Liver (tissue), 9 donors: ENCODE data around the gene NLK. TPM values are rescaled to one million over a fixed set of nuclear protein-coding genes. Genes with fewer than 3 reads are reported as not detected.

Experiments
- DNase-seq: peaks from one replicate; pipeline ENCODE4 v3.0.0-alpha.2; 2017; ENCODE audit warnings: low spot score
- H3K27ac ChIP-seq, 2 donors: one replicate each; pipeline ENCODE4 v1.7.0; 2013; ENCODE audit warnings: inconsistent platforms in 2 of 2, low read length in 2 of 2, control low read depth in 1 of 2, low read depth in 1 of 2, mild to moderate bottlenecking in 1 of 2
- H3K27me3 ChIP-seq, 4 donors: one replicate each; pipeline versions ENCODE4 v1.6.1 to v1.7.0; 2013; ENCODE audit warnings: low read length in 3 of 4, inconsistent platforms in 1 of 4, mild to moderate bottlenecking in 1 of 4, moderate library complexity in 1 of 4; ENCODE audit not compliant: control insufficient read depth in 4 of 4, insufficient read depth in 4 of 4
- H3K36me3 ChIP-seq, 4 donors: one replicate each; pipeline versions ENCODE4 v1.6.1 to v1.7.0; 2013; ENCODE audit warnings: low read length in 3 of 4, mild to moderate bottlenecking in 3 of 4, low read depth in 1 of 4, moderate library complexity in 1 of 4; ENCODE audit not compliant: control insufficient read depth in 4 of 4, insufficient read depth in 3 of 4
- H3K4me1 ChIP-seq, 4 donors: one replicate each; pipeline versions ENCODE4 v1.6.1 to v1.7.0; 2013; ENCODE audit warnings: low read length in 3 of 4, mild to moderate bottlenecking in 3 of 4, moderate library complexity in 1 of 4; ENCODE audit not compliant: control insufficient read depth in 4 of 4, insufficient read depth in 4 of 4
- H3K4me3 ChIP-seq, 3 donors: one replicate each; pipeline versions ENCODE4 v1.6.1 to v1.7.0; 2013; ENCODE audit warnings: low read length in 3 of 3, control low read depth in 1 of 3, low read depth in 1 of 3, mild to moderate bottlenecking in 1 of 3
- H3K9ac ChIP-seq, 2 donors: one replicate each; pipeline ENCODE4 v1.7.0; 2013; ENCODE audit warnings: low read length in 2 of 2, mild to moderate bottlenecking in 2 of 2, moderate library complexity in 2 of 2, control low read depth in 1 of 2, low read depth in 1 of 2
- H3K9me3 ChIP-seq, 4 donors: one replicate each; pipeline versions ENCODE4 v1.6.1 to v1.7.0; 2013; ENCODE audit warnings: low read length in 3 of 4; ENCODE audit not compliant: control insufficient read depth in 4 of 4
- ATF3 ChIP-seq: IDR thresholded peaks from 2 replicates; pipeline ENCODE4 v1.6.1; 2016; ENCODE audit warnings: antibody characterized with exemption
- EGR1 ChIP-seq, 2 donors: IDR thresholded peaks; 2 replicates each; pipeline ENCODE4 v1.6.1; 2016 to 2018; ENCODE audit warnings: antibody characterized with exemption in 2 of 2, low read depth in 2 of 2
- FOXA1 ChIP-seq: IDR thresholded peaks from 2 replicates; pipeline ENCODE4 v1.6.1; 2016; ENCODE audit warnings: antibody characterized with exemption
- FOXA2 ChIP-seq: IDR thresholded peaks from 2 replicates; pipeline ENCODE4 v1.6.1; 2016; ENCODE audit warnings: antibody characterized with exemption
- GABPA ChIP-seq, 2 donors: IDR thresholded peaks in 1 of 2; conservative IDR thresholded peaks in 1 of 2; 2 replicates each; pipeline ENCODE4 v1.6.1; 2016; ENCODE audit warnings: antibody characterized with exemption in 2 of 2, mild to moderate bottlenecking in 1 of 2, moderate library complexity in 1 of 2
- HNF4A ChIP-seq, 2 donors: conservative IDR thresholded peaks; 2 replicates each; pipeline ENCODE4 v1.6.1; 2016; ENCODE audit warnings: antibody characterized with exemption in 2 of 2, mild to moderate bottlenecking in 2 of 2
- HNF4G ChIP-seq: IDR thresholded peaks from 2 replicates; pipeline ENCODE4 v1.6.1; 2016; ENCODE audit warnings: antibody characterized with exemption
- JUND ChIP-seq, 2 donors: IDR thresholded peaks; 2 replicates each; pipeline ENCODE4 v1.6.1; 2016; ENCODE audit warnings: antibody characterized with exemption in 2 of 2
- MAX ChIP-seq: IDR thresholded peaks from 2 replicates; pipeline ENCODE4 v1.6.1; 2016; ENCODE audit warnings: antibody characterized with exemption
- NR2F2 ChIP-seq: IDR thresholded peaks from 2 replicates; pipeline ENCODE4 v1.6.1; 2016; ENCODE audit warnings: antibody characterized with exemption
- RAD21 ChIP-seq, 2 donors: IDR thresholded peaks; 2 replicates each; pipeline ENCODE4 v1.6.1; 2016; ENCODE audit warnings: antibody characterized with exemption in 2 of 2, mild to moderate bottlenecking in 2 of 2
- REST ChIP-seq: IDR thresholded peaks from 2 replicates; pipeline ENCODE4 v1.6.1; 2016; ENCODE audit warnings: antibody characterized with exemption, mild to moderate bottlenecking
- RXRA ChIP-seq, 2 donors: IDR thresholded peaks; 2 replicates each; pipeline ENCODE4 v1.6.1; 2017 to 2018; ENCODE audit warnings: antibody characterized with exemption in 2 of 2, mild to moderate bottlenecking in 1 of 2
- SP1 ChIP-seq: IDR thresholded peaks from 2 replicates; pipeline ENCODE4 v1.6.1; 2018; ENCODE audit warnings: antibody characterized with exemption, mild to moderate bottlenecking
- TAF1 ChIP-seq: conservative IDR thresholded peaks from 2 replicates; pipeline ENCODE4 v1.6.1; 2016; ENCODE audit warnings: antibody characterized with exemption, mild to moderate bottlenecking
- YY1 ChIP-seq: IDR thresholded peaks from 2 replicates; pipeline ENCODE4 v1.6.1; 2016; ENCODE audit warnings: antibody characterized with exemption, mild to moderate bottlenecking
- WGBS: extraction: QIAGEN DNeasy Blood & Tissue Kit; methylation state at CpG from one replicate; pipeline ENCODE4 v1.1.7; 2013; 5-methylcytosine and 5-hydroxymethylcytosine counted together
- polyA plus RNA-seq, 2 donors: library from polyadenylated mRNA; stranded (reverse) in 1 of 2; unstranded in 1 of 2; fragments of 200-250 nt in 1 of 2; fragments of >200 nt in 1 of 2; fragmentation: Nextera tagmentation in 1 of 2; extraction: Ambion mirVana in 1 of 2; gene quantifications; one replicate each; pipeline versions ENCODE4 v1.2.1 to v1.2.3, GENCODE V29; 2013 to 2015
- total RNA-seq, 2 donors: library from RNA; depleted of rRNA; stranded (reverse); fragments of >200 nt; gene quantifications; one replicate each; pipeline ENCODE4 v1.2.3, GENCODE V29; 2014
- TF ChIP-seq, protein P1 (sequence below): fragments of 150-350 bp; IDR thresholded peaks from 2 replicates; pipeline ENCODE4 v1.5.1; 2017; ENCODE audit warnings: improper control_type of control experiment, low read depth, low read length; ENCODE audit not compliant: missing input control
- TF ChIP-seq, protein P2 (sequence below): IDR thresholded peaks from 2 replicates; pipeline ENCODE4 v1.6.1; 2016; ENCODE audit warnings: antibody characterized with exemption
- donor health status: healthy.
- donor health status: healthy.
- donor health status: healthy.
- donor health status: healthy.
- donor health status: healthy.

NLK gene
- total and polyA plus RNA-seq, 4 donors, result 4.4 to 17.4 (median 9.2) TPM

DNA sequence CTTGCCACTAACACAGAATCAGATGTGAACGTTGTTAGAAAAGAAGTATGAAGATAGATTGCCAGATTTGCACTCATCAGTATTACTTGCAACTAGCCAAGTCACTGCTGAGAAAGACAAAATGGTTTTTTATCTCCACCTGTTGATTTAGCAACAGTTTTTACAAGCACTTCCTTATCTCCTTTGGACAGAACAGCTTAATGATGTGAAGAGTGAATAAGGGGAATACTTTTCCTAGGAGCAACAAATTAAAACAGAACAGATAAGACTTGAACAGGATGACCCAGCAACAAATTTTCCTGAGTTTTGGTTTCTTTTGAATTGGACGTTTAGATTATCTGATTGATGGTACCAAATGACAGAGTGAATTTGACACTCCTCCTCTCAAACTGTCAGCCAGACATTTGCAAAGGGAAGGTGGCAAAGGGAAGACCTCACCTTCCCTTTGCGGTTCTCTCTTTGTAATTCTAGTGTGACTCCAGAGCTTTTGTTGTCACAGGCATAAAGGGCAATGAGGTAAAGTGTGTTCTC, 130.6 kb downstream of the NLK start:
- H3K36me3 ChIP-seq, result peaks cover 2 to 6% (median 6%) of the 10 kb centered on the region in 4 donors
- no peak for DNase-seq
- H3K4me1 ChIP-seq, result peaks cover 0 to 1% (median 0%) of the 10 kb centered on the region in 4 donors
- TF ChIP-seq JUND (IDR thresholded peaks at IDR 0.05) (no peak), MAX (no peak), FOXA2 (no peak), RAD21 (IDR thresholded peaks at IDR 0.05) (no peak), ATF3 (no peak), NR2F2 (no peak), REST (no peak), TAF1 (no peak), YY1 (no peak), SP1 (no peak), RXRA (IDR thresholded peaks at IDR 0.05) (no peak), FOXA1 (no peak), HNF4G (no peak), EGR1 (IDR thresholded peaks at IDR 0.05; ENCODE audit: low read depth in 2 of 2) (no peak), HNF4A (conservative IDR thresholded peaks at IDR 0.05) (no peak), GABPA (IDR thresholded peaks at IDR 0.05 in 1 of 2, conservative IDR thresholded peaks at IDR 0.05 in 1 of 2) (no peak)
- TF ChIP-seq, protein P1, sequence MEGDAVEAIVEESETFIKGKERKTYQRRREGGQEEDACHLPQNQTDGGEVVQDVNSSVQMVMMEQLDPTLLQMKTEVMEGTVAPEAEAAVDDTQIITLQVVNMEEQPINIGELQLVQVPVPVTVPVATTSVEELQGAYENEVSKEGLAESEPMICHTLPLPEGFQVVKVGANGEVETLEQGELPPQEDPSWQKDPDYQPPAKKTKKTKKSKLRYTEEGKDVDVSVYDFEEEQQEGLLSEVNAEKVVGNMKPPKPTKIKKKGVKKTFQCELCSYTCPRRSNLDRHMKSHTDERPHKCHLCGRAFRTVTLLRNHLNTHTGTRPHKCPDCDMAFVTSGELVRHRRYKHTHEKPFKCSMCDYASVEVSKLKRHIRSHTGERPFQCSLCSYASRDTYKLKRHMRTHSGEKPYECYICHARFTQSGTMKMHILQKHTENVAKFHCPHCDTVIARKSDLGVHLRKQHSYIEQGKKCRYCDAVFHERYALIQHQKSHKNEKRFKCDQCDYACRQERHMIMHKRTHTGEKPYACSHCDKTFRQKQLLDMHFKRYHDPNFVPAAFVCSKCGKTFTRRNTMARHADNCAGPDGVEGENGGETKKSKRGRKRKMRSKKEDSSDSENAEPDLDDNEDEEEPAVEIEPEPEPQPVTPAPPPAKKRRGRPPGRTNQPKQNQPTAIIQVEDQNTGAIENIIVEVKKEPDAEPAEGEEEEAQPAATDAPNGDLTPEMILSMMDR, result no peak
- TF ChIP-seq, protein P2, sequence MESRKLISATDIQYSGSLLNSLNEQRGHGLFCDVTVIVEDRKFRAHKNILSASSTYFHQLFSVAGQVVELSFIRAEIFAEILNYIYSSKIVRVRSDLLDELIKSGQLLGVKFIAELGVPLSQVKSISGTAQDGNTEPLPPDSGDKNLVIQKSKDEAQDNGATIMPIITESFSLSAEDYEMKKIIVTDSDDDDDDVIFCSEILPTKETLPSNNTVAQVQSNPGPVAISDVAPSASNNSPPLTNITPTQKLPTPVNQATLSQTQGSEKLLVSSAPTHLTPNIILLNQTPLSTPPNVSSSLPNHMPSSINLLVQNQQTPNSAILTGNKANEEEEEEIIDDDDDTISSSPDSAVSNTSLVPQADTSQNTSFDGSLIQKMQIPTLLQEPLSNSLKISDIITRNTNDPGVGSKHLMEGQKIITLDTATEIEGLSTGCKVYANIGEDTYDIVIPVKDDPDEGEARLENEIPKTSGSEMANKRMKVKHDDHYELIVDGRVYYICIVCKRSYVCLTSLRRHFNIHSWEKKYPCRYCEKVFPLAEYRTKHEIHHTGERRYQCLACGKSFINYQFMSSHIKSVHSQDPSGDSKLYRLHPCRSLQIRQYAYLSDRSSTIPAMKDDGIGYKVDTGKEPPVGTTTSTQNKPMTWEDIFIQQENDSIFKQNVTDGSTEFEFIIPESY, result no peak
- no peak overlapping the region for H3K9ac ChIP-seq
- no peak overlapping the region for H3K27ac ChIP-seq
- 56% methylated on average over 3 of the region's 3 CpGs for WGBS
- no peaks in the 10 kb centered on the region for H3K27me3 ChIP-seq
- H3K4me3 ChIP-seq, result no peak overlapping the region
- no peaks in the 10 kb centered on the region for H3K9me3 ChIP-seq
